GM23248 (cell line): ENCODE measurements around the gene FCRL1. TPM values are rescaled to one million over a fixed set of nuclear protein-coding genes. Genes with fewer than 3 reads are reported as not detected.

Source experiments
- DNase-seq: peaks from one replicate; pipeline ENCODE4 v3.0.0-alpha.2; 2015
- H2AFZ ChIP-seq: fragments of 200-600 bp; sonication (generic); 2 replicates; pipeline ENCODE4 v1.6.1; 2016; ENCODE audit warnings: antibody characterized with exemption
- H3F3A ChIP-seq: fragments of 200-600 bp; sonication (generic); 2 replicates; pipeline ENCODE4 v1.6.1; 2016; ENCODE audit warnings: mild to moderate bottlenecking, antibody characterized with exemption, mixed run types; ENCODE audit not compliant: insufficient read depth
- H3K27ac ChIP-seq: fragments of 200-600 bp; sonication (generic); 2 replicates; pipeline ENCODE4 v1.5.1; 2016; ENCODE audit warnings: mild to moderate bottlenecking
- H3K27me3 ChIP-seq: fragments of 200-600 bp; sonication (generic); replicated peaks from 2 replicates; pipeline ENCODE4 v1.6.1; 2016; ENCODE audit warnings: mild to moderate bottlenecking; ENCODE audit not compliant: insufficient read depth
- H3K36me3 ChIP-seq: fragments of 200-600 bp; sonication (generic); 2 replicates; pipeline ENCODE4 v1.6.1; 2016; ENCODE audit warnings: low read depth, mild to moderate bottlenecking
- H3K4me1 ChIP-seq: fragments of 200-600 bp; sonication (generic); 2 replicates; pipeline ENCODE4 v1.6.1; 2016; ENCODE audit warnings: mild to moderate bottlenecking; ENCODE audit not compliant: insufficient read depth
- H3K4me2 ChIP-seq: fragments of 200-600 bp; sonication (generic); one replicate; pipeline ENCODE4 v1.6.1; 2016; ENCODE audit warnings: mild to moderate bottlenecking; ENCODE audit not compliant: unreplicated experiment
- H3K4me3 ChIP-seq: fragments of 200-600 bp; sonication (generic); 2 replicates; pipeline ENCODE4 v1.5.1; 2016; ENCODE audit warnings: mild to moderate bottlenecking
- H3K79me2 ChIP-seq: fragments of 200-600 bp; sonication (generic); 2 replicates; pipeline ENCODE4 v1.6.1; 2016; ENCODE audit warnings: mild to moderate bottlenecking; ENCODE audit not compliant: insufficient read depth
- H3K9ac ChIP-seq: fragments of 200-600 bp; sonication (generic); 2 replicates; pipeline ENCODE4 v1.6.1; 2016; ENCODE audit warnings: mild to moderate bottlenecking
- H3K9me2 ChIP-seq: fragments of 200-600 bp; sonication (generic); 2 replicates; pipeline ENCODE4 v1.6.1; 2016; ENCODE audit warnings: mixed run types, mild to moderate bottlenecking, moderate library complexity; ENCODE audit not compliant: insufficient read depth
- H3K9me3 ChIP-seq: fragments of 200-600 bp; sonication (generic); one replicate; pipeline ENCODE4 v1.6.1; 2017; ENCODE audit warnings: low read depth
- H4K20me1 ChIP-seq: fragments of 200-600 bp; sonication (generic); 2 replicates; pipeline ENCODE4 v1.6.0; 2016; ENCODE audit not compliant: insufficient read depth
- EZH2 ChIP-seq: fragments of 200-600 bp; sonication (generic); IDR thresholded peaks from 2 replicates; pipeline ENCODE4 v1.6.1; 2018; ENCODE audit warnings: antibody characterized with exemption, mild to moderate bottlenecking; ENCODE audit not compliant: insufficient read depth, poor library complexity, severe bottlenecking
- EZH2phosphoT487 ChIP-seq: fragments of 200-600 bp; sonication (generic); IDR thresholded peaks from 2 replicates; pipeline ENCODE4 v1.6.1; 2018; ENCODE audit warnings: antibody characterized with exemption, moderate library complexity, mild to moderate bottlenecking, low read depth; ENCODE audit not compliant: insufficient read depth
- WGBS, 2 experiments: methylation state at CpG; one replicate each; pipeline ENCODE4 v1.1.6; 2015 to 2017; ENCODE audit warnings: low lambda C conversion rate in 2 of 2, low coverage in 1 of 2; ENCODE audit errors: missing lambda C conversion rate in 2 of 2; 5-methylcytosine and 5-hydroxymethylcytosine counted together
- in situ Hi-C: fragments of 300-500 bp; cut with MboI; formaldehyde crosslinking; loops from 2 replicates; pipeline ENCODE4 v1.15.0; 2020
- polyA plus RNA-seq: library from polyadenylated mRNA; unstranded; fragments of >200 nt; fragmentation: Nextera tagmentation; extraction: Ambion mirVana; gene quantifications from 2 replicates; pipeline ENCODE4 v1.2.1, GENCODE V29; 2016
- total RNA-seq: library from RNA; depleted of rRNA; stranded (reverse); fragments of >200 nt; shearing (Covaris generic); gene quantifications from 2 replicates; pipeline ENCODE4 v1.2.3, GENCODE V29; 2014

Gene FCRL1
- total and polyA plus RNA-seq, 2 experiments from 2014 or later = not detected

GRCh38 chr1:157770442-157771043 lies 49.4 kb downstream of the FCRL1 start:
- Histone ChIP-seq H3K27ac (no peak overlapping the region), H3K79me2 (no peaks in the 10 kb centered on the region), H4K20me1 (no peaks in the 10 kb centered on the region), H3K4me1 (no peaks in the 10 kb centered on the region), H3K9me2 (no peaks in the 10 kb centered on the region), H2AFZ (no peak overlapping the region), H3K9me3 (no peaks in the 10 kb centered on the region), H3F3A (no peaks in the 10 kb centered on the region), H3K27me3 (no peaks in the 10 kb centered on the region), H3K36me3 (no peaks in the 10 kb centered on the region), H3K4me2 (no peak overlapping the region), H3K9ac (no peak overlapping the region), H3K4me3 (no peak overlapping the region)
- in situ Hi-C loops = no loop called here
- TF ChIP-seq EZH2 = no peak
- no peak for TF ChIP-seq EZH2phosphoT487
- peak; percentile 9 for DNase-seq
- WGBS, 2 experiments = 16 to 18% methylated on average over 9 of the region's 9 CpGs

GRCh38 chr1:157766792-157767191 lies 53.1 kb downstream of the FCRL1 start:
- no peaks in the 10 kb centered on the region for H3F3A ChIP-seq
- no peak overlapping the region for H2AFZ ChIP-seq
- no peak overlapping the region for H3K9ac ChIP-seq
- H3K4me2 ChIP-seq = no peak overlapping the region
- DNase-seq = no peak
- H3K4me3 ChIP-seq = no peak overlapping the region
- H3K27ac ChIP-seq = no peak overlapping the region
- TF ChIP-seq EZH2phosphoT487 (no peak), EZH2 (no peak)
- H3K9me3 ChIP-seq = no peaks in the 10 kb centered on the region
- no peaks in the 10 kb centered on the region for H4K20me1 ChIP-seq
- in situ Hi-C loops = no loop called here
- no peaks in the 10 kb centered on the region for H3K9me2 ChIP-seq
- no peaks in the 10 kb centered on the region for H3K27me3 ChIP-seq
- no peaks in the 10 kb centered on the region for H3K79me2 ChIP-seq
- no peaks in the 10 kb centered on the region for H3K4me1 ChIP-seq
- no peaks in the 10 kb centered on the region for H3K36me3 ChIP-seq

- Histone ChIP-seq H3K79me2 (no peaks in the 10 kb centered on the region), H3K36me3 (no peaks in the 10 kb centered on the region), H3K4me2 (no peak overlapping the region), H3K9ac (no peak overlapping the region), H3K27me3 (no peaks in the 10 kb centered on the region), H3K9me2 (no peaks in the 10 kb centered on the region; the same call in 1 of the 2 replicates), H3K27ac (no peak overlapping the region), H2AFZ (no peak overlapping the region), H3K4me1 (no peaks in the 10 kb centered on the region), H3K9me3 (no peaks in the 10 kb centered on the region), H4K20me1 (no peaks in the 10 kb centered on the region), H3K4me3 (no peak overlapping the region), H3F3A (no peaks in the 10 kb centered on the region)
- 31 to 33% methylated on average over 4 of the region's 4 CpGs for WGBS, 2 experiments
- in situ Hi-C loops = no loop called here
- DNase-seq = no peak
- TF ChIP-seq EZH2phosphoT487 (no peak), EZH2 (no peak)
Observed at GRCh38 chr1:157758018-157758417, 61.9 kb downstream of the FCRL1 start.

GRCh38 chr1:157753611-157754010 lies 66.3 kb downstream of the FCRL1 start:
- H3K27ac ChIP-seq = no peak overlapping the region
- no peak for DNase-seq
- no peak overlapping the region for H3K9ac ChIP-seq
- H4K20me1 ChIP-seq = no peaks in the 10 kb centered on the region
- H3F3A ChIP-seq = no peaks in the 10 kb centered on the region
- H3K9me2 ChIP-seq = no peaks in the 10 kb centered on the region; the same call in 1 of the 2 replicates
- no peak overlapping the region for H3K4me3 ChIP-seq
- H3K79me2 ChIP-seq = no peaks in the 10 kb centered on the region
- WGBS, 2 experiments = 14 to 27% methylated on average over 1 of the region's 1 CpG
- no peaks in the 10 kb centered on the region for H3K9me3 ChIP-seq
- TF ChIP-seq EZH2 (no peak), EZH2phosphoT487 (no peak)
- no peak overlapping the region for H3K4me2 ChIP-seq
- H3K4me1 ChIP-seq = no peaks in the 10 kb centered on the region
- H2AFZ ChIP-seq = no peak overlapping the region
- in situ Hi-C loops = no loop called here
- no peaks in the 10 kb centered on the region for H3K27me3 ChIP-seq
- no peaks in the 10 kb centered on the region for H3K36me3 ChIP-seq

- DNase-seq = no peak
- no peaks in the 10 kb centered on the region; the same call in 1 of the 2 replicates for H3K9me2 ChIP-seq
- H4K20me1 ChIP-seq = no peaks in the 10 kb centered on the region
- in situ Hi-C loops = no loop called here
- TF ChIP-seq EZH2phosphoT487 (no peak), EZH2 (no peak)
- no peaks in the 10 kb centered on the region for H3K27me3 ChIP-seq
- H3K36me3 ChIP-seq = no peaks in the 10 kb centered on the region
- H3K79me2 ChIP-seq = no peaks in the 10 kb centered on the region
- H3K4me3 ChIP-seq = no peak overlapping the region
- no peak overlapping the region for H3K27ac ChIP-seq
- no peak overlapping the region for H3K9ac ChIP-seq
- H3K9me3 ChIP-seq = no peaks in the 10 kb centered on the region
- 16 to 21% methylated on average over 3 of the region's 3 CpGs for WGBS, 2 experiments
- H3K4me1 ChIP-seq = no peaks in the 10 kb centered on the region
- no peaks in the 10 kb centered on the region for H3F3A ChIP-seq
- H3K4me2 ChIP-seq = no peak overlapping the region
- H2AFZ ChIP-seq = no peak overlapping the region
Observed at GRCh38 chr1:157751283-157751682, 68.6 kb downstream of the FCRL1 start.
